Endothelial cell of umbilical vein (primary cell): ENCODE data around the gene FUT7. TPM values are rescaled to one million over a fixed set of nuclear protein-coding genes. Genes with fewer than 3 reads are reported as not detected.

Source experiments
- BruUV-seq: library from RNA; stranded (reverse); fragments of 400-500 nt; replicated peaks from 2 replicates; lab custom pipeline; 2021; lab: Mats Ljungman, UMichigan
- CTCF ChIA-PET: fragments of 300-600, 350-600 bp; sonication (Branson Sonifier 250); formaldehyde crosslinking; loops from one replicate; lab custom pipeline; 2021; ENCODE audit warnings: antibody characterized with exemption, inconsistent platforms; lab: Charles Lee
- POLR2A ChIA-PET: fragments of 300-600, 350-600 bp; sonication (Branson Sonifier 250); formaldehyde crosslinking; loops from one replicate; lab custom pipeline; 2021; ENCODE audit warnings: antibody characterized with exemption, inconsistent platforms; lab: Charles Lee
- DNase-seq: peaks from one replicate; pipeline ENCODE4 v3.0.0-alpha.2; 2011; ENCODE audit warnings: low read depth, low spot score
- FAIRE-seq: peaks from 2 replicates; lab custom pipeline; 2011; peaks lifted over from hg19 to GRCh38; lab: Jason Lieb, UNC
- H2AFZ ChIP-seq: 2 replicates; pipeline ENCODE4 v1.6.0; 2012; ENCODE audit warnings: low read depth, low read length, control low read depth, inconsistent platforms
- H3K27ac ChIP-seq: 2 replicates; pipeline ENCODE4 v1.5.1; 2011; ENCODE audit warnings: low read depth, mild to moderate bottlenecking, control low read depth, low read length, moderate library complexity; ENCODE audit not compliant: insufficient read depth
- H3K27me3 ChIP-seq, 2 experiments: 2 replicates each; pipeline versions ENCODE4 v1.6.0 to v1.6.1; 2011; ENCODE audit warnings: low read length in 2 of 2, mixed read lengths in 1 of 2; ENCODE audit not compliant: control insufficient read depth in 2 of 2, insufficient read depth in 2 of 2
- H3K36me3 ChIP-seq, 2 experiments: 2 replicates in 1 of 2; 3 replicates in 1 of 2; pipeline ENCODE4 v1.5.1; 2011; ENCODE audit warnings: low read length in 2 of 2, mild to moderate bottlenecking in 1 of 2, moderate library complexity in 1 of 2; ENCODE audit not compliant: control insufficient read depth in 2 of 2, insufficient read depth in 2 of 2; ENCODE audit errors: extremely low read depth in 1 of 2
- H3K4me1 ChIP-seq: 3 replicates; pipeline ENCODE4 v1.5.1; 2011; ENCODE audit warnings: mild to moderate bottlenecking, low read length; ENCODE audit not compliant: control insufficient read depth, insufficient read depth; ENCODE audit errors: extremely low read depth
- H3K4me2 ChIP-seq: 2 replicates; pipeline ENCODE4 v1.6.1; 2011; ENCODE audit warnings: low read length, control low read depth, mixed read lengths; ENCODE audit not compliant: insufficient read depth
- H3K4me3 ChIP-seq, 3 experiments: fragments of 200-600 bp in 1 of 3; sonication (generic), shearing (Covaris generic) in 1 of 3; replicated peaks in 1 of 3; 2 replicates each; pipeline ENCODE4 v1.5.1; 2011 to 2016; ENCODE audit warnings: control low read depth in 3 of 3, low read length in 3 of 3, mild to moderate bottlenecking in 2 of 3, inconsistent platforms in 1 of 3, low read depth in 1 of 3, moderate library complexity in 1 of 3; ENCODE audit not compliant: insufficient read depth in 1 of 3
- H3K79me2 ChIP-seq: 2 replicates; pipeline ENCODE4 v1.6.0; 2012; ENCODE audit warnings: low read length, inconsistent platforms; ENCODE audit not compliant: control insufficient read depth, insufficient read depth
- H3K9ac ChIP-seq: replicated peaks from 2 replicates; pipeline ENCODE3; 2011; ENCODE audit warnings: low read length, control low read depth; ENCODE audit not compliant: insufficient read depth; ENCODE audit errors: extremely low read depth
- H3K9me1 ChIP-seq: replicated peaks from 3 replicates; pipeline ENCODE4 v1.6.0; 2011; ENCODE audit warnings: mild to moderate bottlenecking, low read length; ENCODE audit not compliant: control insufficient read depth, insufficient read depth; ENCODE audit errors: extremely low read depth
- H3K9me3 ChIP-seq: replicated peaks from 2 replicates; pipeline ENCODE4 v1.5.1; 2012; ENCODE audit warnings: low read length, inconsistent platforms; ENCODE audit not compliant: control insufficient read depth, insufficient read depth
- H4K20me1 ChIP-seq: replicated peaks from 2 replicates; pipeline ENCODE3; 2011; ENCODE audit warnings: mild to moderate bottlenecking, low read length; ENCODE audit not compliant: control insufficient read depth, insufficient read depth; ENCODE audit errors: extremely low read depth
- CTCF ChIP-seq, 2 donors: IDR thresholded peaks; 1 replicate in 1 of 2; 2 replicates in 1 of 2; pipeline ENCODE4 v1.5.1; 2011; ENCODE audit warnings: low read length in 2 of 2, mild to moderate bottlenecking in 2 of 2, moderate library complexity in 2 of 2, control low read depth in 1 of 2, inconsistent platforms in 1 of 2, low read depth in 1 of 2; ENCODE audit not compliant: insufficient read depth in 1 of 2; ENCODE audit errors: extremely low read depth in 1 of 2
- EZH2 ChIP-seq: IDR thresholded peaks from 2 replicates; pipeline ENCODE4 v1.6.1; 2012; ENCODE audit warnings: borderline replicate concordance, low read depth, mild to moderate bottlenecking, moderate library complexity, low read length, inconsistent platforms; ENCODE audit not compliant: severe bottlenecking
- FOS ChIP-seq: IDR thresholded peaks from 2 replicates; pipeline ENCODE4 v1.6.1; 2011; ENCODE audit warnings: mild to moderate bottlenecking, low read length, moderate library complexity, borderline replicate concordance; ENCODE audit not compliant: insufficient read depth
- GATA2 ChIP-seq: IDR thresholded peaks from 2 replicates; pipeline ENCODE4 v1.7.0; 2011; ENCODE audit warnings: low read depth, mild to moderate bottlenecking, moderate library complexity, mixed read lengths, low read length; ENCODE audit not compliant: insufficient read length, insufficient read depth
- JUN ChIP-seq: IDR thresholded peaks from 2 replicates; pipeline ENCODE4 v1.6.1; 2011; ENCODE audit warnings: borderline replicate concordance, low read depth; ENCODE audit not compliant: insufficient read length, insufficient read depth
- MAX ChIP-seq: IDR thresholded peaks from 2 replicates; pipeline ENCODE4 v1.6.1; 2011; ENCODE audit not compliant: insufficient read depth, insufficient read length
- MYC ChIP-seq: IDR thresholded peaks from one replicate; pipeline ENCODE4 v1.6.1; 2011; ENCODE audit warnings: mild to moderate bottlenecking, low read depth, low read length
- POLR2A ChIP-seq: IDR thresholded peaks from 2 replicates; pipeline ENCODE4 v1.6.1; 2012; ENCODE audit warnings: low read depth, mild to moderate bottlenecking, control low read depth, low read length
- POLR2AphosphoS5 ChIP-seq: IDR thresholded peaks from 2 replicates; pipeline ENCODE4 v1.6.1; 2012; ENCODE audit warnings: low read depth, mild to moderate bottlenecking, control low read depth, low read length, moderate library complexity; ENCODE audit not compliant: insufficient read depth
- dilution Hi-C: fragments of 300-500 bp; cut with MboI; formaldehyde crosslinking; loops from one replicate; pipeline ENCODE4 v1.15.0; 2019; ENCODE audit warnings: low sequenced_read_pairs; ENCODE audit not compliant: extremely low pct_ligation_motif_present
- intact Hi-C: fragments of 100-400 bp; cut with micrococcal nuclease; formaldehyde crosslinking; loops from one replicate; pipeline ENCODE4 v1.10.0; 2022
- polyA plus RNA-seq, 4 experiments: library from polyadenylated mRNA; depleted of rRNA in 3 of 4; stranded (reverse) in 3 of 4; unstranded in 1 of 4; fragments of >200 nt; gene quantifications; 2 replicates each; pipeline versions ENCODE4 v1.2.1 to v1.2.3, GENCODE V29; 2011 to 2012; ENCODE audit warnings: missing spikeins in 1 of 4
- total RNA-seq: library from RNA; stranded (reverse); gene quantifications from 2 replicates; pipeline ENCODE4 v1.2.3, GENCODE V29; 2021

FUT7 gene
- total and polyA plus RNA-seq, 2 donors (not counting 3 experiments of a cell fraction or from before 2014, with no cell fraction given) = not detected

- dilution Hi-C loops = no loop called here
- POLR2A ChIA-PET = interaction anchor here (0.7 kb wide), 1 partner anchor 86 kb away, joined by 4 read pairs; no protein-coding TSS in a partner anchor
These were observed 5.1 kb upstream of the FUT7 start for GRCh38 chr9:137037035-137037434.

DNA sequence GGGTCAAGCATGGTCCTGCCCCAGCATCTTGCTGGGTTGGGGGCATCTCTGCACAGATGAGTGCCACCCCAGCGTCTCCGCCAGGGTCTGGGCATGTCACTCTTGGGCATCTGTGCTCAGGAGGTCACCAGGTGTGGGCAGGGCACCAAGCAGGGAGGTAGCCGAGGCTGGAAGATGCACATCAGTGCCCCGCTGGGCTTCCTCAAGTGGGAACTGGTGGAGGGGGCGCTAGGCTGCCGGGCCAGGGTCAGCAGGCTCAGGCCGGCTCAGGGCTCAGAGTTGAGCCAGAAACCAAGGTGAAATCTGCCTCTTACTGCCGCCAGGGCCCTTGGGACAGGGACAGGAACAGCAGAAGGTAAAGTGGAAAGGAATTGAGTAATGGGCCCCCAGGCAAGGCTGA lies 4.0 kb upstream of the FUT7 start:
- no peak for FAIRE-seq
- DNase-seq = no peak
- Histone ChIP-seq H3K4me2 (no peak overlapping the region), H3K9ac (no peak overlapping the region), H3K9me3 (no peaks in the 10 kb centered on the region), H3K27me3 (no peaks in the 10 kb centered on the region), H3K4me3 (no peak overlapping the region), H3K79me2 (no peaks in the 10 kb centered on the region), H3K36me3 (peaks cover 0 to 17% of the 10 kb centered on the region in 2 experiments), H4K20me1 (no peaks in the 10 kb centered on the region), H3K27ac (no peak overlapping the region), H3K9me1 (no peaks in the 10 kb centered on the region), H2AFZ (no peak overlapping the region), H3K4me1 (peaks cover 2% of the 10 kb centered on the region)
- dilution Hi-C loops (no loop called here), intact Hi-C loops (loop anchor here (1.0 to 2.0 kb wide), 4 partner anchors 88 to 249 kb away; partner anchors contain the start of genes AJM1 and TMEM141)
- BruUV-seq = no TSS peak
- CTCF ChIA-PET = interaction anchor here (0.6 to 4.3 kb wide), 29 partner anchors 9 to 258 kb away, joined by 3 to 111 read pairs (median 6); partner anchors contain the start of genes AJM1, CLIC3, MAN1B1 and NPDC1
- POLR2A ChIA-PET = no interaction called here
- TF ChIP-seq JUN (no peak), MYC (no peak), MAX (no peak), CTCF (IDR thresholded peaks at IDR 0.05; ENCODE audit: extremely low read depth in 1 of 2, insufficient read depth in 1 of 2, low read depth in 1 of 2, low read length in 2 of 2) (no peak), EZH2 (no peak), POLR2AphosphoS5 (no peak), POLR2A (no peak), GATA2 (no peak), FOS (no peak)

More at GRCh38 chr9:137037035-137037434, 5.1 kb upstream of the FUT7 start:
- TF ChIP-seq EZH2 (no peak), POLR2A (no peak), MAX (no peak), FOS (no peak), MYC (no peak), JUN (no peak), GATA2 (no peak)
- BruUV-seq = no TSS peak
- no peaks in the 10 kb centered on the region for H3K9me1 ChIP-seq
- no peak overlapping the region for H3K4me3 ChIP-seq
- H3K4me1 ChIP-seq = peaks cover 11% of the 10 kb centered on the region
- FAIRE-seq = no peak
- no peak overlapping the region for H3K27ac ChIP-seq
- peaks cover 5% of the 10 kb centered on the region for H3K79me2 ChIP-seq
- CTCF ChIA-PET = interaction anchor here (1.5 to 4.3 kb wide), 3 partner anchors 8 to 89 kb away, joined by 4 to 111 read pairs (median 58); partner anchors contain the start of genes ABCA2 and NPDC1
- H3K9ac ChIP-seq = no peak overlapping the region
- no peak overlapping the region for H3K4me2 ChIP-seq
- no peaks in the 10 kb centered on the region for H3K9me3 ChIP-seq
- intact Hi-C loops = no loop called here
- H4K20me1 ChIP-seq = no peaks in the 10 kb centered on the region
- H3K36me3 ChIP-seq = peaks cover 0 to 17% of the 10 kb centered on the region in 2 experiments
- H3K27me3 ChIP-seq = no peaks in the 10 kb centered on the region
- no peak overlapping the region for H2AFZ ChIP-seq
- no peak for DNase-seq
